Endodermal cell (in vitro differentiated cells): Measurements from ENCODE around the gene MIDN. TPM values are rescaled to one million over a fixed set of nuclear protein-coding genes. Genes with fewer than 3 reads are reported as not detected.
A peak's percentile ranks its signal among the peaks of the same experiment; 100 is the strongest.

Source experiments
- DNase-seq: peaks from one replicate; pipeline ENCODE4 v3.0.0-alpha.2; 2017
- H3K27ac ChIP-seq: 2 replicates; pipeline ENCODE4 v1.5.1; 2013; ENCODE audit warnings: mild to moderate bottlenecking, low read depth, low read length, moderate library complexity
- H3K27me3 ChIP-seq: 2 replicates; pipeline ENCODE4 v1.6.1; 2013; ENCODE audit warnings: mild to moderate bottlenecking, low read length, moderate library complexity; ENCODE audit not compliant: insufficient read depth, control insufficient read depth, poor library complexity, severe bottlenecking
- H3K36me3 ChIP-seq: 2 replicates; pipeline ENCODE4 v1.7.0; 2013; ENCODE audit warnings: mild to moderate bottlenecking, low read length, moderate library complexity; ENCODE audit not compliant: control insufficient read depth, insufficient read depth
- H3K4me1 ChIP-seq: one replicate; pipeline ENCODE4 v1.7.0; 2013; ENCODE audit warnings: low read length; ENCODE audit not compliant: control insufficient read depth, insufficient read depth
- H3K4me3 ChIP-seq: 2 replicates; pipeline ENCODE4 v1.5.1; 2013; ENCODE audit warnings: mild to moderate bottlenecking, low read length, moderate library complexity
- H3K9ac ChIP-seq: 2 replicates; pipeline ENCODE4 v1.6.1; 2013; ENCODE audit warnings: mild to moderate bottlenecking, low read length, moderate library complexity; ENCODE audit not compliant: poor library complexity, severe bottlenecking; ENCODE audit errors: extremely low read depth
- H3K9me3 ChIP-seq: 2 replicates; pipeline ENCODE4 v1.6.1; 2013; ENCODE audit warnings: mild to moderate bottlenecking, low read length, moderate library complexity; ENCODE audit not compliant: control insufficient read depth
- H3K27ac Mint-ChIP-seq: 2 replicates; pipeline ENCODE4 v1.8.0; 2020; ENCODE audit warnings: mixed read lengths
- H3K27me3 Mint-ChIP-seq: 2 replicates; pipeline ENCODE4 v1.8.0; 2021; ENCODE audit warnings: mild to moderate bottlenecking, mixed read lengths; ENCODE audit not compliant: insufficient read depth
- H3K36me3 Mint-ChIP-seq: 2 replicates; pipeline ENCODE4 v1.8.0; 2020; ENCODE audit warnings: low read depth, mixed read lengths
- H3K4me1 Mint-ChIP-seq: 2 replicates; pipeline ENCODE4 v1.8.0; 2020; ENCODE audit warnings: mixed read lengths
- H3K4me3 Mint-ChIP-seq: 2 replicates; pipeline ENCODE4 v1.8.0; 2020; ENCODE audit warnings: mild to moderate bottlenecking, moderate library complexity, mixed read lengths
- H3K9me3 Mint-ChIP-seq: 2 replicates; pipeline ENCODE4 v1.8.0; 2020; ENCODE audit warnings: mild to moderate bottlenecking, mixed read lengths
- CTCF ChIP-seq: fragments of 200-600 bp; sonication (generic); conservative IDR thresholded peaks from 2 replicates; pipeline ENCODE4 v1.5.0; 2021; ENCODE audit warnings: antibody characterized with exemption, mild to moderate bottlenecking
- WGBS, 2 experiments: methylation state at CpG; one replicate each; pipeline versions ENCODE4 v1.1.5 to v1.1.7; 2013; ENCODE audit warnings: missing lambda C conversion rate in 2 of 2, mixed read lengths in 1 of 2; ENCODE audit not compliant: insufficient coverage in 1 of 2, insufficient read length in 1 of 2; 5-methylcytosine and 5-hydroxymethylcytosine counted together
- total RNA-seq, 2 donors: library from RNA; stranded (reverse); fragmentation: NEBNext Ultra II Directional in 1 of 2; extraction: Animal tissue kit (Norgen Biotek cat#: 25700) in 1 of 2; gene quantifications; 2 replicates in 1 of 2; 3 replicates in 1 of 2; pipeline ENCODE4 v1.2.1, GENCODE V29; 2021

MIDN gene
- total RNA-seq, 2 donors from 2014 or later = 183 to 185 TPM

- Mint-ChIP-seq H3K4me3 (no peak overlapping the region), H3K9me3 (no peaks in the 10 kb centered on the region)
- WGBS, 2 experiments = 92 to 96% methylated on average over 9 to 15 of the region's 15 CpGs
Measured at GRCh38 chr19:1231729-1232637, 16.4 kb upstream of the MIDN start.

DNA sequence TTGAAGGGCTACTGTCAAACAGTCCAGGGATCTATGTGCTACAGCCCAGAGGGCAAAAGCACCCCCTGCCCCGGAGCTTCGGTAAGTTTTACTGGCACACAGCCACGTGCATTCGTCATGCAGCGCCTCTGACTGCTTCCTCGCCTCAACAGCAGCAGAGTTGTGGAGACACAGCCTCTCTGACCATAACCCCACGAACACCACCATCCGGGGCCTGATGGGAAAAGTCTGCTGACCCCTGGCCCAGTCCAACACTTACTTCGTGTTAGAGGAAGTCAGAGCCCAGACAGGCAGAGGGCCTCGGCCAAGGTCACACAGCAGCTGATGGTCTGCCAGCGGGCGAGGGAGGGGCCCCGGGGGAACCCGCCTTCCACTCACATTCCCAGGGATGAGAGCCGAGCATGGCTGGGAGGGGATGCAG is 15.7 kb upstream of the MIDN start:
- H3K36me3 Mint-ChIP-seq = peaks cover 17% of the 10 kb centered on the region
- TF ChIP-seq CTCF = no peak
- H3K27me3 Mint-ChIP-seq = no peaks in the 10 kb centered on the region
- Histone ChIP-seq H3K4me3 (no peak overlapping the region), H3K9me3 (no peaks in the 10 kb centered on the region), H3K36me3 (peaks cover 10% of the 10 kb centered on the region), H3K27me3 (no peaks in the 10 kb centered on the region), H3K4me1 (no peaks in the 10 kb centered on the region), H3K27ac (no peak overlapping the region), H3K9ac (no peak overlapping the region)
- H3K9me3 Mint-ChIP-seq = no peaks in the 10 kb centered on the region
- no peak for DNase-seq
- no peak overlapping the region for H3K27ac Mint-ChIP-seq
- no peaks in the 10 kb centered on the region for H3K4me1 Mint-ChIP-seq
- 86 to 92% methylated on average over 4 to 15 of the region's 15 CpGs for whole genome bisulfite sequencing, 2 experiments
- no peak overlapping the region for H3K4me3 Mint-ChIP-seq

More at GRCh38 chr19:1231729-1232637, 16.4 kb upstream of the MIDN start:
- peak overlapping the region; percentile 61 for H3K27ac Mint-ChIP-seq
- no peak for DNase-seq
- H3K27me3 Mint-ChIP-seq = no peaks in the 10 kb centered on the region
- Histone ChIP-seq H3K36me3 (peaks cover 10% of the 10 kb centered on the region), H3K9me3 (no peaks in the 10 kb centered on the region), H3K4me3 (no peak overlapping the region), H3K27me3 (no peaks in the 10 kb centered on the region), H3K9ac (no peak overlapping the region), H3K4me1 (no peaks in the 10 kb centered on the region), H3K27ac (peak overlapping the region; percentile 44)
- H3K36me3 Mint-ChIP-seq = peaks cover 20% of the 10 kb centered on the region
- no peaks in the 10 kb centered on the region for H3K4me1 Mint-ChIP-seq
- TF ChIP-seq CTCF = no peak

DNA sequence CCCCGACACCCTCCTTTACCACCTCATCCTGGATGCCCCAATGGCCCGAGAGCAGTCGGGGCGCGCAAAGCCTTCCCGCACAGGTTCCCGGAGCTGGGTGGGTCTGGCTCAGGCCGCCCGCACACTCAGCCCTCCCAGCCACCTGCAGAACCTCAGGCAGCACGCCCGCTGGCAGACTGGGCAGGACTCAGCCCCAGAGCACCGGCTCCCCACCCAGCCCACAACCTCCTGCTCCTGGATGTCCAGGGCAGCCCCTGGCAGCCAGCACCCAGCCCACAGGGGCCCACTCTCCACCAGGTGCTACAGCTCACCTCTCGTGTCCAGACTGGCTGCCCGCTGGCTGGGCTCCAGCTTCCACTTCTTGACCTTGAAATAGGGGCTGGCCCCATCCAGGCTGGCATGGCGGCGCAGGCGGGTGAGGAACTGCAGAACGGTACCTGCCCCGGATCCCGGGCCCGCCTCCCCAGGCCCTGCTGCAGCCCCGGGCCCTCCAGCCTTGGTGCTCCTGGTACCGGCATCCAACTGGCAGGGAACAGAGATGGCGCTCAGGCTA is 15.2 kb upstream of the MIDN start:
- Mint-ChIP-seq H3K27me3 (no peaks in the 10 kb centered on the region), H3K36me3 (peaks cover 15% of the 10 kb centered on the region), H3K27ac (no peak overlapping the region), H3K4me1 (no peaks in the 10 kb centered on the region), H3K9me3 (no peaks in the 10 kb centered on the region), H3K4me3 (no peak overlapping the region)
- Histone ChIP-seq H3K36me3 (peaks cover 10% of the 10 kb centered on the region), H3K27me3 (no peaks in the 10 kb centered on the region), H3K27ac (no peak overlapping the region), H3K4me1 (no peaks in the 10 kb centered on the region), H3K9me3 (no peaks in the 10 kb centered on the region), H3K4me3 (no peak overlapping the region), H3K9ac (no peak overlapping the region)
- no peak for DNase-seq
- WGBS, 2 experiments = 96% methylated on average over 18 to 24 of the region's 24 CpGs
- no peak for TF ChIP-seq CTCF
